ENCODE data around the gene CCDC9B.

The CCDC9B gene

GRCh38 chr15:40340740-40341400 lies at the start of gene CCDC9B:
Gene CCDC9B (minus strand): TSS chr15:40340939. CDS start chr15:40340819, 120 bp downstream.
- DNase-seq (ENCODE audit: low read depth in 2 of 2), result no peak

- DNase-seq (ENCODE audit: low read depth in 2 of 2), result no peak
Observed at GRCh38 chr15:40389824-40390595, 49.3 kb upstream of the CCDC9B start.

DNA sequence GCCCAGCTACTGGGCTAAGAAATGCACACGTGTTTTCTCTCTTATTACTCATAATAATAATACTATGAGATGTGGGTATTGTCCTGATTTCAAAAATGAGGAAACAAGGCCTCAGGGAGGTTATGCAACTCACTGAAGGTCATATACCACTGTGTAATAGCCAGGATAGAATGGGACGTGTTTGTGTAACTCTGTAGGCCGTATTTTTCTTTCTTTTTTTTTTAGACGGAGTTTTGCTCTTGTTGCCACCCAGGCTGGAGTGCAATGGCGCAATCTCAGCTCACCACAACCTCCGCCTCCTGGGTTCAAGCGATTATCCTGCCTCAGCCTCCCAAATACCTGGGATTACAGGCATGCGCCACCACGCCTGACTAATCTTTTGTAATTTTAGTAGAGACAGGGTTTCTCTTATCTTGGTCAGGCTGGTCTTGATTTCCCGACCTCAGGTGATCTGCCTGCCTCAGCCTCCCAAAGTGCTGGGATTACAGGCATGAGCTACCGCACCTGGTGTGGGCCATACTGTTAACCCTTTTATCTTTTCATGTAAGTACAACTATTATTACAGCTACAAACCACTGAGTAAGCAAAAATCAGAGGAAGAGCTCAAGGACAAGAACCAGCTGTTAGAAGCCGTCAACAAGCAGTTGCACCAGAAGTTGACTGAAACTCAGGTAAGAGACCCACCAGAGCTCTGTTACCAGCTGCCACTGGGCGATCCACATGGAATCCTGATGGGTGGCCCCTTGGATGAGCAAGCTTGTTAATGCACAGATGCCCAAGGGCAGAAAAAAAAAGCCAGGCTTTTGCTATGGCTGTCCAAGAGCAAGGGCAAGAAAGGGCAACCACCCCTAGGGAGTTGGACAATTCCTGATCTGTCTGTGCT lies 48.4 kb upstream of the CCDC9B start:
- no peak for DNase-seq (ENCODE audit: low read depth in 2 of 2)

GRCh38 chr15:40386480-40386879 lies 45.7 kb upstream of the CCDC9B start:
- no peak for DNase-seq (ENCODE audit: low read depth in 2 of 2)

- peak; percentile 81 to 86 for DNase-seq (ENCODE audit: low read depth in 2 of 2)
Observed at GRCh38 chr15:40382580-40383456, 42.1 kb upstream of the CCDC9B start, which contains the start of gene KNSTRN. Gene KNSTRN (plus strand): TSS chr15:40382721. CDS start chr15:40382836, 115 bp downstream.

- DNase-seq (ENCODE audit: low read depth in 2 of 2), result no peak
Observed at GRCh38 chr15:40381818-40382529, 41.2 kb upstream of the CCDC9B start.

DNA sequence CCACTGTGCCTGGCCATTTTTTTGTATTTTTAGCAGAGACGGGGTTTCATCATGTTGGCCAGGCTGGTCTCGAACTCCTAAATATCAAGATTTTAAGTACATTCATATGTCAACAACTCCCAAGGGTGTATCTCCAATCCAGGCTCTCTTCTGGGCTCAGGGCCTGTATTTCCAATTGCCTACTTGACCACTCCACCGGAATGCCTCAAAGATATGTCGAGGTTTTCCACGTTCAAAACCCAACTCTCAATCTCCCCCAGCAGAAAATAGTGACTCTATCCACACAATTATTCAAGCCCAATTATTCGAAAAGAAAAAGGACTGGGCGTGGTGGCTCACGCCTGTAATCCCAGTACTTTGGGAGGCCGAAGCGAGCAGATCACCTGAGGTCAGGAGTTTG lies 39.9 kb upstream of the CCDC9B start:
- no peak for DNase-seq (ENCODE audit: low read depth in 2 of 2)

- DNase-seq (ENCODE audit: low read depth in 2 of 2), result no peak
Observed at GRCh38 chr15:40379853-40380252, 39.1 kb upstream of the CCDC9B start.

GRCh38 chr15:40379374-40379773 lies 38.6 kb upstream of the CCDC9B start:
- no peak for DNase-seq (ENCODE audit: low read depth in 2 of 2)

- DNase-seq (ENCODE audit: low read depth in 2 of 2), result no peak
Observed at GRCh38 chr15:40377606-40378005, 36.9 kb upstream of the CCDC9B start.

DNA sequence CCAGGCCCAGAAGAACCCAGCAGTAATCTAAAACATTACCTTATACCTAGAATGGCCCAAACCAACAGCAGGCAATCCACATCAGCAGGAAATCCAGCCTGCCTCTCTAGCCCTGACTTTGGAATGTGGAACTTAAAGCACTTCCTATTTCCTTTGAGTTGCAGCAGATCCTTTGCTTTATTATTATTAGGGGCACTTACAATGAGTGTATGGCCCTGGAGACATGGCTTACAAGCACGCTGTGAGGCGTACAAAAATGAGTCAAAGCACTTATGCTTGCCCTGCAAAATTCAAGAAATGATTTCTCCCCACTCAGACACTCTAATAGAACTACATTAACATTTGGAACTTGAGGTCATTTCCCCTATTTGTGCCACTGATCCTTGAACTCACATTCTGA lies 32.2 kb upstream of the CCDC9B start:
- DNase-seq (ENCODE audit: low read depth in 2 of 2), result no peak

DNA sequence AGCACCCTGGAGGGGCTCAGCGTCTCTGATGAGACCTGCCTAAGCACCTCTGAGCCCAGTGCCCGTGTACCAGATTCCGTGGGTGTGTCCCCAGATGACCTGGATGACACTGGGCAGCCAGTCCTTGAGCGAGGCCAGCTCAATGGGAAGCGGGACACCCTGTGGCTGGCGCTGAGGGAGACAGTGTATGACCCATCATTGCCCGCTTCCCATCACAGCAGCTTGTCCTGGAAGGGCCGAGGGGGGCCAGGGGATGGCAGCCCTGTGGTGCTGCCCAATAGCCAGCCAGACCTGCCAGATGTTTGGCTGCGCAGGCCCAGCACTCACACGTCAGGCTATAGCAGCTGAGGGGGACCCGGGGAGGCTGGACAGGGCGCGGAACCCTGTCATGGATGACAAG lies 29.2 kb upstream of the CCDC9B start:
- DNase-seq (ENCODE audit: low read depth in 2 of 2), result no peak

- no peak for DNase-seq (ENCODE audit: low read depth in 2 of 2)
Observed at GRCh38 chr15:40369474-40369869, 28.7 kb upstream of the CCDC9B start.

- no peak for DNase-seq (ENCODE audit: low read depth in 2 of 2)
Observed at GRCh38 chr15:40368719-40369473, 28.2 kb upstream of the CCDC9B start.

DNA sequence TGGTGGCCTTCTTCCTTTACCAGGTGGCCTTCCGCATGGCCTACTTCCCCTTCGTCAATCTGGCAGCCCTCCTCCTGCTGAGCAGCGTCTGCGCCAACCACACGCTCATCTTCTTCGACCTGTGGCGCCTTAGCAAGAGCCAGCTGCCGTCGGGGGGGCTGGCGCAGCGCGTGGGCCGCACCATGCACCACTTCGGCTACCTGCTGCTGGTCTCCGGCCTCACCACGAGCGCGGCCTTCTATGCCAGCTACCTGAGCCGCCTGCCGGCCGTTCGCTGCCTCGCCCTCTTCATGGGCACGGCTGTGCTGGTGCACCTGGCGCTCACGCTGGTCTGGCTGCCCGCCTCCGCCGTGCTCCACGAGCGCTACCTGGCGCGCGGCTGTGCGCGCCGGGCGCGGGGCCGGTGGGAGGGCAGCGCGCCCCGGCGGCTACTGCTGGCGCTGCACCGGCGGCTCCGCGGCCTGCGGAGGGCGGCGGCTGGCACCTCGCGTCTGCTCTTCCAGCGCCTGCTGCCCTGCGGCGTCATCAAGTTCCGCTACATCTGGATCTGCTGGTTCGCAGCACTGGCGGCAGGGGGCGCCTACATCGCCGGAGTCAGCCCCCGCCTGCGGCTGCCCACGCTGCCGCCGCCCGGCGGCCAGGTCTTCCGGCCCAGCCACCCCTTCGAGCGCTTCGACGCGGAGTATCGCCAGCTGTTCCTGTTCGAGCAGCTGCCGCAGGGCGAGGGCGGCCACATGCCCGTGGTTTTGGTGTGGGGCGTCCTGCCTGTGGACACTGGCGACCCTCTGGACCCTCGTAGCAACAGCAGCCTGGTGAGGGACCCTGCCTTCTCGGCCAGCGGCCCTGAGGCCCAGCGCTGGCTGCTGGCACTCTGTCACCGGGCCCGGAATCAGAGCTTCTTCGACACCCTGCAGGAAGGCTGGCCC lies 27.2 kb upstream of the CCDC9B start:
- DNase-seq (ENCODE audit: low read depth in 2 of 2), result peak; percentile 67 to 69

GRCh38 chr15:40367371-40367685 lies 26.6 kb upstream of the CCDC9B start:
- DNase-seq (ENCODE audit: low read depth in 2 of 2), result no peak

DNA sequence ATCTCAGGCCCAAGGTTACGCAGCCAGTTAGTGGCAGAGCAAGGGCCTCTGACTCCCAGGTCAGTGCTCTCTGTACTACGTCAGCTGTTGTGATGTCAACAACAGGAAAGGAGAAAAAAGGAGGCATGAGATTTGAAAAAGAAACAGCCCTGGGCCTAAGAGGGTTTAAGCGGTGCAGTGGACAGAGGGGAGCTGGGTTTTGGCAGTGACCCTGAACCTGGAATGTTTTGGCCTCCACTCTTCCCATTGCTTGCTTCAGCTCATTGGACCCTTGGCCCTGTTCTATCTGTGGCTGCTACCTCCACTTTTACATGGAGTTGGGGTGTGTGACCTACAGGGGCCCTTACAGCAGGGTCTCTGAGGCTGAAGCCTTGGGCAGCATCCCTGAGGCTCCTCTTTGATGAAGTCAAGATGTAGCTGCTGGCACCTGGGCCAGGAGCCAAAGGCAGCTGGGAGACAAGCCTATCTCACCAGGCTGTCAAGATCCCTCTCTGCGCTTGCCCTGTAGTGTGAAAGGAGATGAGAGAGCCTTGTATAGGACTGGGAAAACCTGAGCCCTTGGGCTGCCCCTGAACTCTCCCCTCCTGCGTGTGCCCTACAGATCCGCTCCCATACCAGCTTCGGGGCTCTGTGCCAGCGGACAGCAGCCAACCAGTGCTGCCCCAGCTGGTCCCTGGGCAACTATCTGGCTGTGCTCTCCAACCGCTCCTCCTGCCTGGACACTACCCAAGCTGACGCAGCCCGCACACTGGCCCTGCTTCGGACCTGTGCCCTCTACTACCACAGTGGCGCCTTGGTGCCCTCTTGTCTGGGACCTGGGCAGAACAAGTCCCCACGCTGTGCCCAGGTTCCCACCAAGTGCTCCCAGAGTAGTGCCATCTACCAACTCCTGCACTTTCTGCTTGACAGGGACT lies 26.0 kb upstream of the CCDC9B start:
- no peak for DNase-seq (ENCODE audit: low read depth in 2 of 2)
